Ascending aorta (tissue), 2 donors: ENCODE data around the gene HAO2. TPM values are rescaled to one million over a fixed set of nuclear protein-coding genes. Genes with fewer than 3 reads are reported as not detected.

Experiments
- DNase-seq, 2 donors: peaks; one replicate each; pipeline ENCODE4 v3.0.0-alpha.2; 2019; ENCODE audit warnings: low spot score in 2 of 2
- H3K27ac ChIP-seq, 2 donors: fragments of 200-600 bp; sonication (generic); one replicate each; pipeline ENCODE4 v1.5.1; 2016 to 2017; ENCODE audit warnings: mild to moderate bottlenecking in 1 of 2
- H3K27me3 ChIP-seq: fragments of 200-600 bp; sonication (generic); one replicate; pipeline ENCODE4 v1.5.1; 2017
- H3K36me3 ChIP-seq, 2 donors: fragments of 200-600 bp; sonication (generic); one replicate each; pipeline ENCODE4 v1.5.1; 2016
- H3K4me1 ChIP-seq, 2 donors: fragments of 200-600 bp; sonication (generic); one replicate each; pipeline ENCODE4 v1.5.1; 2016 to 2017; ENCODE audit warnings: mild to moderate bottlenecking in 1 of 2
- H3K4me3 ChIP-seq, 2 donors: fragments of 200-600 bp; sonication (generic); one replicate each; pipeline ENCODE4 v1.5.1; 2016 to 2017; ENCODE audit warnings: mild to moderate bottlenecking in 1 of 2
- H3K9me3 ChIP-seq, 2 donors: fragments of 200-600 bp; sonication (generic); one replicate each; pipeline ENCODE4 v1.5.1; 2016
- intact Hi-C: fragments of 100-400 bp; cut with DNase I; formaldehyde crosslinking; loops from one replicate; pipeline ENCODE4 v1.15.1; 2023
- total RNA-seq: library from RNA; depleted of rRNA; stranded (reverse); fragments of >200 nt; gene quantifications from one replicate; pipeline ENCODE4 v1.1.0, GENCODE V29; 2016
- TF ChIP-seq, protein P1 (sequence below), 3 experiments: fragments of 200-600 bp in 2 of 3; fragments of 450-650 bp in 1 of 3; sonication (generic) in 2 of 3; IDR thresholded peaks; one replicate each; pipeline ENCODE4 v1.5.1; 2016 to 2019; ENCODE audit warnings: antibody characterized with exemption in 3 of 3, mild to moderate bottlenecking in 1 of 3, moderate library complexity in 1 of 3

Gene HAO2
- total RNA-seq: not detected

DNA sequence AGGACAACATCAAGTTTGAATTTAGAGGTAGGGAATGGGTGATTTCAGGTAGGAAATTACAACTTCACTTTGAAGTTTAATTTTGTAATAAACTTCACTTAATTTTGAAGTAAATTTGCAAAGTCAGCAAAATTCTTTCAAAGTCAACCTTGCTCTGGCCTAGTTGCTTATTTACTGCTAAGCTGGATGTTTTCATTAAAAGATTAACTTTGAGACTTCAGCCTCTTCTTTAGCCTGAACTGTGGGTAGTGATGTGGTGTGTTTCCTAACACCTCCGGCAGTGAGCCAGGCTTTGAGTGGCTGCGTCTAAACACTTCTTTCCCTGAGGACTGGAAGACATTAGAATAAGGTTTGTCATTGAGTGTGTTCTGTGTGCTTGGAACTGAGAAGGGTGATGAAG, at the start of gene HAO2:
HAO2 (plus strand) TSS at position 232 of the 400 bp plus-strand sequence. CDS start 12,301 bp downstream, outside the sequence.
- no peak within 1 kb of the TSS for H3K4me3 ChIP-seq
- no peak within 1 kb of the TSS for H3K27ac ChIP-seq
- H3K9me3 ChIP-seq: no peaks in the 10 kb centered on the region
- no peaks in the 10 kb centered on the region for H3K36me3 ChIP-seq
- no peak for DNase-seq
- TF ChIP-seq, protein P1, sequence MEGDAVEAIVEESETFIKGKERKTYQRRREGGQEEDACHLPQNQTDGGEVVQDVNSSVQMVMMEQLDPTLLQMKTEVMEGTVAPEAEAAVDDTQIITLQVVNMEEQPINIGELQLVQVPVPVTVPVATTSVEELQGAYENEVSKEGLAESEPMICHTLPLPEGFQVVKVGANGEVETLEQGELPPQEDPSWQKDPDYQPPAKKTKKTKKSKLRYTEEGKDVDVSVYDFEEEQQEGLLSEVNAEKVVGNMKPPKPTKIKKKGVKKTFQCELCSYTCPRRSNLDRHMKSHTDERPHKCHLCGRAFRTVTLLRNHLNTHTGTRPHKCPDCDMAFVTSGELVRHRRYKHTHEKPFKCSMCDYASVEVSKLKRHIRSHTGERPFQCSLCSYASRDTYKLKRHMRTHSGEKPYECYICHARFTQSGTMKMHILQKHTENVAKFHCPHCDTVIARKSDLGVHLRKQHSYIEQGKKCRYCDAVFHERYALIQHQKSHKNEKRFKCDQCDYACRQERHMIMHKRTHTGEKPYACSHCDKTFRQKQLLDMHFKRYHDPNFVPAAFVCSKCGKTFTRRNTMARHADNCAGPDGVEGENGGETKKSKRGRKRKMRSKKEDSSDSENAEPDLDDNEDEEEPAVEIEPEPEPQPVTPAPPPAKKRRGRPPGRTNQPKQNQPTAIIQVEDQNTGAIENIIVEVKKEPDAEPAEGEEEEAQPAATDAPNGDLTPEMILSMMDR (IDR thresholded peaks at IDR 0.05): no peak
- intact Hi-C loops: loop anchor here (5.0 kb wide), 1 partner anchor 1216 kb away; no protein-coding TSS in a partner anchor
- no peaks in the 10 kb centered on the region for H3K27me3 ChIP-seq
- no peaks in the 10 kb centered on the region for H3K4me1 ChIP-seq

GRCh38 chr1:119320100-119320499, 48.5 kb upstream of the HAO2 start:
- H3K4me3 ChIP-seq: no peak overlapping the region
- no peak for DNase-seq
- TF ChIP-seq, protein P1 (IDR thresholded peaks at IDR 0.05): no peak
- no peak overlapping the region for H3K27ac ChIP-seq
- H3K27me3 ChIP-seq: no peaks in the 10 kb centered on the region
- no peaks in the 10 kb centered on the region for H3K9me3 ChIP-seq
- H3K36me3 ChIP-seq: no peaks in the 10 kb centered on the region
- intact Hi-C loops: no loop called here
- H3K4me1 ChIP-seq: no peaks in the 10 kb centered on the region

GRCh38 chr1:119321666-119322419, 46.7 kb upstream of the HAO2 start:
- intact Hi-C loops: no loop called here
- Histone ChIP-seq H3K4me1 (no peaks in the 10 kb centered on the region), H3K27ac (no peak overlapping the region)

GRCh38 chr1:119323216-119323982, 45.2 kb upstream of the HAO2 start:
- H3K4me1 ChIP-seq: peaks cover 0 to 4% of the 10 kb centered on the region in 2 donors
- TF ChIP-seq, protein P1 (IDR thresholded peaks at IDR 0.05): no peak
- no peak for DNase-seq
- H3K4me3 ChIP-seq: no peak overlapping the region
- intact Hi-C loops: no loop called here
- H3K9me3 ChIP-seq: no peaks in the 10 kb centered on the region
- H3K27me3 ChIP-seq: no peaks in the 10 kb centered on the region
- no peak overlapping the region for H3K27ac ChIP-seq
- no peaks in the 10 kb centered on the region for H3K36me3 ChIP-seq

More at GRCh38 chr1:119321666-119322419, 46.7 kb upstream of the HAO2 start:
- TF ChIP-seq, protein P1 (IDR thresholded peaks at IDR 0.05): no peak
- no peaks in the 10 kb centered on the region for H3K27me3 ChIP-seq
- DNase-seq: no peak
- H3K4me3 ChIP-seq: no peak overlapping the region
- H3K36me3 ChIP-seq: no peaks in the 10 kb centered on the region
- no peaks in the 10 kb centered on the region for H3K9me3 ChIP-seq

GRCh38 chr1:119324198-119324597, 44.4 kb upstream of the HAO2 start:
- TF ChIP-seq, protein P1 (IDR thresholded peaks at IDR 0.05): no peak

More at GRCh38 chr1:119324198-119324597, 44.4 kb upstream of the HAO2 start:
- H3K4me3 ChIP-seq: no peak overlapping the region
- H3K4me1 ChIP-seq: peaks cover 0 to 4% of the 10 kb centered on the region in 2 donors
- no peak for DNase-seq
- no peaks in the 10 kb centered on the region for H3K36me3 ChIP-seq
- no peak overlapping the region for H3K27ac ChIP-seq
- intact Hi-C loops: no loop called here
- H3K27me3 ChIP-seq: no peaks in the 10 kb centered on the region
- no peaks in the 10 kb centered on the region for H3K9me3 ChIP-seq
